ENCODE measurements around the gene FILIP1.

The FILIP1 gene

GRCh38 chr6:75415804-75416203 is 77.8 kb downstream of the FILIP1 start:
- TF ChIP-seq CTCF (IDR thresholded peaks at IDR 0.05), result no peak

GRCh38 chr6:75414445-75415021 is 79.1 kb downstream of the FILIP1 start:
- TF ChIP-seq CTCF (IDR thresholded peaks at IDR 0.05), result no peak

GRCh38 chr6:75412969-75413662 is 80.5 kb downstream of the FILIP1 start:
- no peak for TF ChIP-seq CTCF (IDR thresholded peaks at IDR 0.05)

GRCh38 chr6:75409928-75410327 is 83.7 kb downstream of the FILIP1 start:
- no peak for TF ChIP-seq CTCF (IDR thresholded peaks at IDR 0.05)

GRCh38 chr6:75409286-75409685 is 84.3 kb downstream of the FILIP1 start:
- TF ChIP-seq CTCF (IDR thresholded peaks at IDR 0.05), result no peak

GRCh38 chr6:75403563-75404080 is 90.0 kb downstream of the FILIP1 start:
- TF ChIP-seq CTCF (IDR thresholded peaks at IDR 0.05), result no peak

- no peak for TF ChIP-seq CTCF (IDR thresholded peaks at IDR 0.05)
These were observed 91.3 kb downstream of the FILIP1 start for GRCh38 chr6:75402296-75402695.
